ENCODE measurements around the gene ABCA5. TPM values are rescaled to one million over a fixed set of nuclear protein-coding genes. Genes with fewer than 3 reads are reported as not detected.

The ABCA5 gene
- total and polyA plus RNA-seq, 4 donors: 18.7 to 84.4 (median 48.8) TPM

DNA sequence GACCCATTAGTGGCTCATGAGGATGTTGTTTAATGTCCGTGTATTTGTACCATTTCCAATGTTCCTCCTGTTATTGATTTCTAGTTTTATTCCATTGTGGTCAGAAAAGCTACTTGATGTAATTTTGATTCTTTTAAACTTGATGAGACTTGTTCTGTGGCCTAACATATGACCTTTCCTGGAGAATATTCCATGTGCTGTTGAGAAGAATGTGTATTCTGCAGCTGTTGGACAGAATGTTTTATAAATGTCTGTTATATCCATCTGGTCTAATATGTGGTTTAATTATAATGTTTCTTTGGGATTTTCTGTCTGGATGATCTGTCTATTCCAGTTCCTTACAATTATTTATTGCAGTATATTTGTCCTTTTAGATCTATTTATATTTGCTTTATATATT is 95.4 kb downstream of the ABCA5 start:
- Histone ChIP-seq H3K9me3 (ENCODE audit: control insufficient read depth in 4 of 4, low read length in 3 of 4) (peaks cover 0 to 5% (median 2%) of the 10 kb centered on the region in 4 donors), H3K4me1 (ENCODE audit: control insufficient read depth in 4 of 4, insufficient read depth in 4 of 4, low read length in 3 of 4) (peaks cover 0 to 14% (median 0%) of the 10 kb centered on the region in 4 donors), H3K4me3 (ENCODE audit: low read depth in 1 of 3, low read length in 3 of 3) (no peak overlapping the region), H3K27me3 (ENCODE audit: control insufficient read depth in 4 of 4, insufficient read depth in 4 of 4, low read length in 3 of 4) (no peaks in the 10 kb centered on the region), H3K9ac (ENCODE audit: low read depth in 1 of 2, low read length in 2 of 2) (no peak overlapping the region), H3K27ac (ENCODE audit: low read depth in 1 of 2, low read length in 2 of 2) (no peak overlapping the region), H3K36me3 (ENCODE audit: control insufficient read depth in 4 of 4, insufficient read depth in 3 of 4, low read depth in 1 of 4, low read length in 3 of 4) (no peaks in the 10 kb centered on the region)
- TF ChIP-seq FOXA1 (IDR thresholded peaks at IDR 0.05) (no peak), RXRA (IDR thresholded peaks at IDR 0.05) (no peak), FOXA2 (IDR thresholded peaks at IDR 0.05) (no peak), SP1 (IDR thresholded peaks at IDR 0.05) (no peak), GABPA (IDR thresholded peaks at IDR 0.05 in 1 of 2, conservative IDR thresholded peaks at IDR 0.05 in 1 of 2) (no peak), NR2F2 (IDR thresholded peaks at IDR 0.05) (no peak), YY1 (IDR thresholded peaks at IDR 0.05) (no peak), HNF4G (IDR thresholded peaks at IDR 0.05) (no peak), JUND (IDR thresholded peaks at IDR 0.05) (no peak), HNF4A (conservative IDR thresholded peaks at IDR 0.05) (no peak)
- TF ChIP-seq, protein P1, sequence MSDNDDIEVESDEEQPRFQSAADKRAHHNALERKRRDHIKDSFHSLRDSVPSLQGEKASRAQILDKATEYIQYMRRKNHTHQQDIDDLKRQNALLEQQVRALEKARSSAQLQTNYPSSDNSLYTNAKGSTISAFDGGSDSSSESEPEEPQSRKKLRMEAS (IDR thresholded peaks at IDR 0.05): no peak
- TF ChIP-seq, protein P2, sequence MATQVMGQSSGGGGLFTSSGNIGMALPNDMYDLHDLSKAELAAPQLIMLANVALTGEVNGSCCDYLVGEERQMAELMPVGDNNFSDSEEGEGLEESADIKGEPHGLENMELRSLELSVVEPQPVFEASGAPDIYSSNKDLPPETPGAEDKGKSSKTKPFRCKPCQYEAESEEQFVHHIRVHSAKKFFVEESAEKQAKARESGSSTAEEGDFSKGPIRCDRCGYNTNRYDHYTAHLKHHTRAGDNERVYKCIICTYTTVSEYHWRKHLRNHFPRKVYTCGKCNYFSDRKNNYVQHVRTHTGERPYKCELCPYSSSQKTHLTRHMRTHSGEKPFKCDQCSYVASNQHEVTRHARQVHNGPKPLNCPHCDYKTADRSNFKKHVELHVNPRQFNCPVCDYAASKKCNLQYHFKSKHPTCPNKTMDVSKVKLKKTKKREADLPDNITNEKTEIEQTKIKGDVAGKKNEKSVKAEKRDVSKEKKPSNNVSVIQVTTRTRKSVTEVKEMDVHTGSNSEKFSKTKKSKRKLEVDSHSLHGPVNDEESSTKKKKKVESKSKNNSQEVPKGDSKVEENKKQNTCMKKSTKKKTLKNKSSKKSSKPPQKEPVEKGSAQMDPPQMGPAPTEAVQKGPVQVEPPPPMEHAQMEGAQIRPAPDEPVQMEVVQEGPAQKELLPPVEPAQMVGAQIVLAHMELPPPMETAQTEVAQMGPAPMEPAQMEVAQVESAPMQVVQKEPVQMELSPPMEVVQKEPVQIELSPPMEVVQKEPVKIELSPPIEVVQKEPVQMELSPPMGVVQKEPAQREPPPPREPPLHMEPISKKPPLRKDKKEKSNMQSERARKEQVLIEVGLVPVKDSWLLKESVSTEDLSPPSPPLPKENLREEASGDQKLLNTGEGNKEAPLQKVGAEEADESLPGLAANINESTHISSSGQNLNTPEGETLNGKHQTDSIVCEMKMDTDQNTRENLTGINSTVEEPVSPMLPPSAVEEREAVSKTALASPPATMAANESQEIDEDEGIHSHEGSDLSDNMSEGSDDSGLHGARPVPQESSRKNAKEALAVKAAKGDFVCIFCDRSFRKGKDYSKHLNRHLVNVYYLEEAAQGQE (IDR thresholded peaks at IDR 0.05): no peak
- TF ChIP-seq, protein P3, sequence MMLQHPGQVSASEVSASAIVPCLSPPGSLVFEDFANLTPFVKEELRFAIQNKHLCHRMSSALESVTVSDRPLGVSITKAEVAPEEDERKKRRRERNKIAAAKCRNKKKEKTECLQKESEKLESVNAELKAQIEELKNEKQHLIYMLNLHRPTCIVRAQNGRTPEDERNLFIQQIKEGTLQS (IDR thresholded peaks at IDR 0.05): no peak
- DNase-seq (ENCODE audit: low spot score): no peak
- WGBS: 41% methylated on average over 1 of the region's 1 CpG

DNA sequence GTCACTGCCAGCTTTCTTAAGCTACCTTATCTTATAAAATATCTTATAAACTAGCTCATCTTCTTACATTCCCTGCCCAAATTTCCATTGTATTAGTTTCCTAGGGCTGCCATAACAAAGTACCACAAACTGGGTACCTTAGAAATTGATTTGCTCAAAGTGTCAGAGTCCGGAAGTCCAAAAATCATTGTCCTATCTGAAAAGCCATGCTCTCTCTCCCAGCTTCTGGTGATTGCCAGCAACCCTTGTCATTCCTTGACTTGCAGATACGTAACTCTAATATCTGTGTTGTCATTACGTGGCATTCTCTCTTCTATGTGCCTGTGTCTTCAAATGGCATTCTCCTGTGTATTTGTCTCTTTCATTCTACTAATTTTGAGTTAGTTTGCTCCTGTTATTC is 96.0 kb downstream of the ABCA5 start:
- TF ChIP-seq, protein P2 (IDR thresholded peaks at IDR 0.05): no peak
- TF ChIP-seq GABPA (IDR thresholded peaks at IDR 0.05 in 1 of 2, conservative IDR thresholded peaks at IDR 0.05 in 1 of 2) (no peak), FOXA2 (IDR thresholded peaks at IDR 0.05) (no peak), HNF4A (conservative IDR thresholded peaks at IDR 0.05) (peak; percentile 78 to 79), JUND (IDR thresholded peaks at IDR 0.05) (peak in 1 of 2 donors; percentile 5), RAD21 (IDR thresholded peaks at IDR 0.05) (no peak), HNF4G (IDR thresholded peaks at IDR 0.05) (no peak), TAF1 (conservative IDR thresholded peaks at IDR 0.05) (no peak), YY1 (IDR thresholded peaks at IDR 0.05) (peak; percentile 28), RXRA (IDR thresholded peaks at IDR 0.05) (peak in 1 of 2 donors; percentile 9)
- TF ChIP-seq, protein P4, sequence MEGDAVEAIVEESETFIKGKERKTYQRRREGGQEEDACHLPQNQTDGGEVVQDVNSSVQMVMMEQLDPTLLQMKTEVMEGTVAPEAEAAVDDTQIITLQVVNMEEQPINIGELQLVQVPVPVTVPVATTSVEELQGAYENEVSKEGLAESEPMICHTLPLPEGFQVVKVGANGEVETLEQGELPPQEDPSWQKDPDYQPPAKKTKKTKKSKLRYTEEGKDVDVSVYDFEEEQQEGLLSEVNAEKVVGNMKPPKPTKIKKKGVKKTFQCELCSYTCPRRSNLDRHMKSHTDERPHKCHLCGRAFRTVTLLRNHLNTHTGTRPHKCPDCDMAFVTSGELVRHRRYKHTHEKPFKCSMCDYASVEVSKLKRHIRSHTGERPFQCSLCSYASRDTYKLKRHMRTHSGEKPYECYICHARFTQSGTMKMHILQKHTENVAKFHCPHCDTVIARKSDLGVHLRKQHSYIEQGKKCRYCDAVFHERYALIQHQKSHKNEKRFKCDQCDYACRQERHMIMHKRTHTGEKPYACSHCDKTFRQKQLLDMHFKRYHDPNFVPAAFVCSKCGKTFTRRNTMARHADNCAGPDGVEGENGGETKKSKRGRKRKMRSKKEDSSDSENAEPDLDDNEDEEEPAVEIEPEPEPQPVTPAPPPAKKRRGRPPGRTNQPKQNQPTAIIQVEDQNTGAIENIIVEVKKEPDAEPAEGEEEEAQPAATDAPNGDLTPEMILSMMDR (IDR thresholded peaks at IDR 0.05; ENCODE audit: low read depth, low read length, missing input control): no peak
- TF ChIP-seq, protein P3 (IDR thresholded peaks at IDR 0.05): no peak
- DNase-seq (ENCODE audit: low spot score): no peak

More for the DNA sequence above, 96.0 kb downstream of the ABCA5 start:
- no peaks in the 10 kb centered on the region for H3K36me3 ChIP-seq (ENCODE audit: control insufficient read depth in 4 of 4, insufficient read depth in 3 of 4, low read depth in 1 of 4, low read length in 3 of 4)
- 38% methylated on average over 3 of the region's 3 CpGs for WGBS
- H3K4me1 ChIP-seq (ENCODE audit: control insufficient read depth in 4 of 4, insufficient read depth in 4 of 4, low read length in 3 of 4): peaks cover 0 to 18% (median 3%) of the 10 kb centered on the region in 4 donors
- H3K27ac ChIP-seq (ENCODE audit: low read depth in 1 of 2, low read length in 2 of 2): no peak overlapping the region
- peaks cover 0 to 5% (median 2%) of the 10 kb centered on the region in 4 donors for H3K9me3 ChIP-seq (ENCODE audit: control insufficient read depth in 4 of 4, low read length in 3 of 4)
- no peak overlapping the region for H3K4me3 ChIP-seq (ENCODE audit: low read depth in 1 of 3, low read length in 3 of 3)
- H3K27me3 ChIP-seq (ENCODE audit: control insufficient read depth in 4 of 4, insufficient read depth in 4 of 4, low read length in 3 of 4): no peaks in the 10 kb centered on the region
- H3K9ac ChIP-seq (ENCODE audit: low read depth in 1 of 2, low read length in 2 of 2): no peak overlapping the region

Measured in liver (tissue), 9 donors.